Measurements from ENCODE around the gene ZNF813.
A peak's percentile ranks its signal among the peaks of the same experiment; 100 is the strongest.
"Not testable (repeated sequence)": the region's sequence is repeated elsewhere in the genome, so short reads cannot be mapped to it uniquely, and the experiment has no call there.

ZNF813 gene

GRCh38 chr19:53483751-53484150 is 16.2 kb downstream of the ZNF813 start:
- DNase-seq (ENCODE audit: low read depth), result not testable (repeated sequence)

DNA sequence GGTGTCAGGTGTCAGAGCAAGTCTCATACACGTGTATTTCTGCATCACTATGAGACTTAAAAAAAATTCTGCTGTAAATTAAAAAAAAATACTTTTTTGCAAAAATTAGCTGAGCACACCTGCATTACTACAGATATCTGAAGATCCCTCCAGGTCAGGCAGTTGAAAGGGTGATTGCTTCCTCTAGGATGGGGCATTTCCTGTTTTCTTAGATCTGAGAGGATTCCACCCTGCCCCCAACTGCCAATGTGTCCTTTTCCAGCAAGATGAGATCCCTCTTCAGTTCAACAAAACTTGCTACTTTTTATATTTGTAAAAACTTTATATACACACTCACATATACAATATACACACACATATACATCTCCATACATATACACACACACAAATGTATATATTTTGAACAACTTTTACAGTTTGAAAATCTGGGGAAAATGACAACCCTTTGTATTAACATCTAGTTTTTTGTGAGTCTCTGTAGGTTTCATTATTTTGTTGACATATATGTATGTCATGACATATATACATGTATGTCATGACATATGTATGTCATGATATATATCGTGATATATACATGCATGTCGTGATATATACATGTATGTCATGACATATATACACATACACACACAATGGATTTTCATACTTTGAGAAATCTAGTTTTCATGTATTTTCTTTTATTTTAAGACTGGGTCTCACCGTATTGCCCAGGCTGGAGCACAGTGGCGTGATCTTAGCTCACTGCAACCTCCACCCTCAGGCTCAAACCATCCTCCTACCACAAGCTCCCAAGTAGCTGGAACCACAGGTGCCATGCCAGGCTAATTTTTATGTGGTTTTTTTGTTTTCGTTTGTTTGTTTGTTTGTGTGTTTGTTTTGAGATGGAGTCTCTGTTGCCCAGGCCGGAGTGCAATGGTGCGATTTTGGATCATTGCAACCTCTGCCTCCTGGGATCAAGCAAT is 17.8 kb downstream of the ZNF813 start:
- DNase-seq (ENCODE audit: low read depth), result no peak

- DNase-seq (ENCODE audit: low read depth), result no peak
Observed at GRCh38 chr19:53492153-53492552, 24.6 kb downstream of the ZNF813 start.

GRCh38 chr19:53497311-53498023 is 29.9 kb downstream of the ZNF813 start:
- DNase-seq (ENCODE audit: low read depth), result not testable (repeated sequence)

GRCh38 chr19:53498024-53498395 is 30.5 kb downstream of the ZNF813 start:
- not testable (repeated sequence) for DNase-seq (ENCODE audit: low read depth)

DNA sequence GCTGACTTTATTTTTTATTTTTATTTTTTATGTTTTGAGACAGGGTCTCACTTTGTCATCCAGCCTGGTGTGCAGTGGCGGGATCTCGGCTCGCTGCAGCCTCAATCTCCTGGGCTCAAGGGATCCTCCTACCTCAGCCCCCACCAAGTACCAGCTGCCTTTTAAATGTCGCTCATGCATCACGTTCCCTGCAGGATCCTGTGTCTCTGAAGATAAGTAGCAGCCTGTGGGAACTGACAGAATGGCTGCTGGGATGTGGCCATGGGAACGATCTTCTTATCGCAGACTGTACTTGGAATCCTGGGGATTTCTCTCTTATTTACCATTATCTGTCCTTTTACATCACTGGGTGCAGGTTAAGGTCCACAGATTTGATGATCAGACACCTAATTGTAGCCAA is 35.6 kb downstream of the ZNF813 start:
- DNase-seq (ENCODE audit: low read depth), result not testable (repeated sequence)

DNA sequence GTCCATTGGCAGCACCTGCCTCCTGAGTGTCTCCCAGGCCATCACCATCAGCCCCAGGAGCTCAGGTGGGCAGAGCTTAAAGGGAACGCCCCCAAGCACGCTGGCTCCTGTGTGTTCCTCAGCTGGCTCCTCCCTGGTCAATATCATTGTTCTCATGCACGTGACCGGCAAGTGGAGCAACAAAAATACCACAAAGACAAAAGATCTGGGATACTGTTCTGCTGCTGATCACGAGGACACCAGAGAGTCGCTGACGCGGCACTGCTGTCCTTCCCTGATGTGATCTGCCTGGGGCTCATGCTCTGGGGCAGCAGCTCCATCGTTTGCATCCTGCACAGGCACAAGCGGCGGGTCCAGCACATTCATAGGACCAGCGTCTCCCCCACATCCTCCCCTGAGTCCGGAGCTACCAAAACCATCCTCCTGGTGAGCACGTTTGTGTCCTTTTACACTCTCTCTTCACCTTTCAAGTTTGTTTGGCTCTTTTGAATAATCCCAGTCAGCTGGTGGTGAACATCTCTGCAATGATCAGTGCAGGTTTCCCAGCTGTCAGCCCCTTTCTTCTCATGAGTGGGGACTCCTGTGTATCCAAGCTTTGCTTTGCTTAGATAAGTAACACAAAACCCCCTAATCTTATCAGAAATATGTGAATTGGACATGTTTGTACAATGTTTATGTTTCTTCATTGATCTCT is 36.3 kb downstream of the ZNF813 start:
- DNase-seq (ENCODE audit: low read depth), result not testable (repeated sequence)

DNA sequence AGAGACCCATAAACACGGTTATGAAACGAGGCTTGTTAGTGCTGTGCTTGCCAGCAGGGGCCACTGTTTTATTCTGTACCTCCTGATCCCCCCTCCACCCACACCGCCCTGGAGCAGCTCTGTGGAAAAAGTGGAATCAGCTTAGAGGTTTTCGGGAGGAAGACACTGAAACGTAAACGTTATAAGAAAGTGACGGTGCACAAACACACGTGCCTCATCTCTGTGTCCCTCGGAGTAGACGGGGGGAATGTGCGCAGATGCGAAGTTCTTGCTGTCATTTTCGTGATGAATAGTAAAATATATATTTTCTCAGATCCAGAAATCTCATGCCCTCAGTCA is 36.8 kb downstream of the ZNF813 start:
- not testable (repeated sequence) for DNase-seq (ENCODE audit: low read depth)

DNA sequence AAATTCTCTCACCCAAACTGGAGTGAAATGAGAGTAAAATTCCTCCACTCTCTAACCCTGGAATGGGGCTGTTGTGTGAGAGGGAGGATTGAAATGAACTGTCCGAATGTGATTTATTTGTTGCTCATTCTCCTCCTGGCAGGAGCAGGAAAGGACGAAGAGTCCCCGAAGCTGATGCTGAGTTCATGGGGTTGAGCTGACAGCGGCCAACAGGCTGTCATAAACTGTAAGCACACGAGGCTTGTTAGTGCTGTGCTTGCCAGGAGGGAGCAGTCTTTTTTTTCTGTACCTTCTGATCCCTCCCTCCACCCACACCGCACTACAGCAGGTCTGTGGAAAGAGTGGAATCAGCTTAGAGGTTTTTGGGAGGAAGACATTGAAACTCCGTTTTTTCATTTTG is 37.4 kb downstream of the ZNF813 start:
- DNase-seq (ENCODE audit: low read depth), result no peak

- no peak for DNase-seq (ENCODE audit: low read depth)
Observed at GRCh38 chr19:53506728-53507127, 39.2 kb downstream of the ZNF813 start.

DNA sequence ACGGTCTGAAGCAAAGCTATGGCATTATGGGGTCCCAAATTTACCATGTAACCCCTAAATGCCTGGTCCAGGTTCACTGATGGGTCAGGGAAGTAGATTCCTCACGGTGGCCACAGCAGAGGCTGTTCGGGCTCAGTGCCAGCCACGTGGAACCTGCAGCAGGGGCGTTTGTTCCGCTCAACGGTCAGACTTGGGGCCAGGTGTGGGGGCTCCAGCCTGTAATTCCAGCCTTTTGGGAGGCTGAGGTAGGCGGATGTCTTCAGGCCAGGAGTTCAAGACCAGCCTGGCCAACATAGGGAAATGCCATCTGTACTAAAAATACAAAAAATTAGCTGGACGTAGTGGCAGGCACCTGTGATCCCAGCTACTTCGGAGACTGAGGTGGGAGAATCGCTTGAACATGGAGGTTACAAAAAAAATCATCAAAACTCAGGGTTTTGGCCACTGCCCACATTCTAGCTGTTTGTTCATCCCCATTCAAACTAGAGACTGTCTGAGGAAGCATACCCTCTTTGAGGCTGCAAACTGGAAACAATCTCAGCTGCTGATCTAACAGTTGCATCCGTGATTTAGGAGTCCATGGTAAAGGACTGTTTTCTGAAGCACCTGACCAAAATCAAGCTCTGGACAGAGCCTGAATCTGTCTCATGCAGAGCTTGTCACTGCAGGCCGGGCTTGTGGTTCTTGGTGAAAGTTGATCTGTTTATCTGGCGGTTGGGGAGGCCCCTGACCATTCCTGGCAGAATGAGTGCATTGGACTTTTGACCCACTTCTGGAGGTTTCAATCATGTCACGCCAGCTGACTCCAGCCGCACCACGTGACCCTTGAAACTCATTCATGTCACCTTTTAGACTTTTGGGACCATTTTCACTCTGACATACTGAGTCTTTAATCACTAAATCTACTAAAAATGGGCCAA is 40.2 kb downstream of the ZNF813 start:
- no peak for DNase-seq (ENCODE audit: low read depth)

- no peak for DNase-seq (ENCODE audit: low read depth)
Observed at GRCh38 chr19:53509443-53509842, 41.9 kb downstream of the ZNF813 start.

DNA sequence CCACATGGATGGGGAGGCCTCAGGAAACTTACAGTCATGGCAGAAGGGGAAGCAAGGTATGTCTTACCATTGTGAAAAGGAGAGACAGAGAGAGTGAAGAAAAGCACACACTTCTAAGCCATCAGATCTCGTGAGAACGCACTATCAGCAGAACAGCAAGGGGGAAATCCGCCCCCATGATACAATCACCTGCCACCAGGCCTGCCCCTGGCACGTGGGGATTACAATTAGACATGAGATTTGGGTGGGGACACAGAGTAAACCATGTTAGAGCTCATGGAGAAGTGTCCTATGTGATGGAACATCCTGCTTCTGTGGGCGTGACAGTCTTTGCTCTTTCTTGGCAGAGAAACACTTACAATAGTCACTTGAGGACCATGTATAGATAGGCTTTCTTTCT is 42.3 kb downstream of the ZNF813 start:
- DNase-seq (ENCODE audit: low read depth), result no peak

- no peak for DNase-seq (ENCODE audit: low read depth)
Observed at GRCh38 chr19:53511357-53511756, 43.8 kb downstream of the ZNF813 start.

- peak; percentile 37 for DNase-seq (ENCODE audit: low read depth)
Observed at GRCh38 chr19:53511933-53512374, 44.4 kb downstream of the ZNF813 start.

GRCh38 chr19:53515047-53515446 is 47.5 kb downstream of the ZNF813 start:
- not testable (repeated sequence) for DNase-seq (ENCODE audit: low read depth)

DNA sequence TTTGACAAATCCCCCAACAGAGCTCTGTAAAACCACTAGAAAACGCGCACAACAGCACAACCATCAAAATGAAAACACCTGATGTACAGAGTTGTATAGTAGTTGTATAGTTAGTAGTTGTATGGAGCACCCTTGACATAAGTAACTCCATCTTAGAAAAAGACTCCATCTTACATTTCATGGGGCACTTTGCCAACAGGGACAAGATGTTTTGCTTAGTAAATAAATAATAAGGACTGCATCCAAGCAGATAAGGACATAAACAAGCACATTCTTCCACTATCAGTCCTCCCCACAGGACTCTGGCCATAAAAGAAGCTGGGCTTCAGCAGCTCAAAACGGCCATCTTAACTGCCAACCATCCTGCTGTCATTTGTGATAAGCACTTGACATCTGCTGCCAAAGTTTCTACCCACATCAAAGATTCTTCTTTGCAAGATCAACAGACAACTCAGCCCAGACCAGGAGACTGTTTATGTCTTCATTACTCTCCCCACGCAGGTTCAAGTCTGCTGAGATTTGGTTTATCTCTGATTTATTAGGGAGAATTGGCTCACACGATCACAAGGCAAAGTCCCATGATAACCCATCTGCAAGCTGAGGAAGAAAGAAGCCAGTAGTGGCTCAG is 49.7 kb downstream of the ZNF813 start:
- no peak for DNase-seq (ENCODE audit: low read depth)

DNA sequence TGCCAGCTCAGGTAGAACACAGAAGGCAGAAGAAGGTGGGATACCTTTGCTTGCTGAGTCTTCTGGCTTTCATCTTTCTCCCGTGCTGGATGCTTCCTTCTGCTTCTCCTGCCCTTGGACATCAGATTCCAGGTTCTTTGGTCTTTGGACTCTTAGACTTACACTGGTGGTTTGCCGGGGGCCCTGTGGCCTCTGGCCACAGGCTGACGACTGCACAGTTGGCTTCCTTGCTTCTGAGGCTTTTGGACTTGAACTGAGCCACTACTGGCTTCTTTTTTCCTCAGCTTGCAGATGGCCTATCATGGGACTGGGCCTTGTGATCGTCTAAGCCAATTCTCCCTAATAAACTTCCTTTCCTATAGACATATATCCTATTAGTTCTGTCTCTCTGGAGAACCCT is 50.6 kb downstream of the ZNF813 start:
- no peak for DNase-seq (ENCODE audit: low read depth)

DNA sequence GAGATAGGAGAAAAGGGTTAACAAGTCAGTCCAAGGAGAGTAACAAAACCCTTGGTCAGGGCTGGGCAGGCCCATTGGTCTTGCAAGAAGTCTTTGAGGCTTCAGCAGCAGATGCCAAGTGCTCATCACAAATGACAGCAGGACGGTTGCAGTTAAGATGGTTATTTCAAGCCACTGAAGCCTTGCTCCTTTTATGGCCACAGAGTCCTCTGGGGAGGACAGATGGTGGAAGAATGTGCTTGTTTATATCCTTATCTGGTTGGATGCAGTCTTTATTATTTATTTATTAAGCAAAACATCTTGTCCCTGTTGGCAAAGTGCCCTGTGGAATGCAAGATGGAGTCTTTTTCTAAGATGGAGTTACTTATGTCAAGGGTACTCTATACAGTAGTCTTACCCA is 51.2 kb downstream of the ZNF813 start:
- no peak for DNase-seq (ENCODE audit: low read depth)

DNA sequence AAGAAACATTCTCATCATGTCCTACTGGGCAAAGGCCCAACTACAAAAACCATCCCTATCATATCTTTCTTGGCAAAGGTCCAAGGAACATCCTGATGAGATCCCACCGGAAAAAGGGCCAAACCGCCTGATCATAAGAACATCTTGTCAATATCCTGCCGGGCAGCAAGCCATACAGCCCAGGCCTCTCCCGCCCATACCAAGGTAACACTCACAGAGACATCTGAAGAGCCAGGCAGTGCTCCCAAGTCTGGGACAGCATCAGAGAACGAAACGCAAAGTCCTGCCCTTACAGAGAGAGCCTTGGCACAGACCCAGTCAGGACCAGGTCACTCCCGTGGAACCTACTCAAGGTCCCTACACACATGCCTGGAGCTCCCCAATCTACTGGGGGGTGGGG is 51.9 kb downstream of the ZNF813 start:
- DNase-seq (ENCODE audit: low read depth), result no peak

- DNase-seq (ENCODE audit: low read depth), result no peak
Observed at GRCh38 chr19:53520163-53520546, 52.6 kb downstream of the ZNF813 start.

Data from stimulated activated CD8-positive, alpha-beta memory T cell treated with anti-CD3 and anti-CD28 coated beads, Interleukin-4, amount 100 ng/mL, for 24 hours (primary cell).